ENCODE results near the gene XIST. TPM values are rescaled to one million over a fixed set of nuclear protein-coding genes. Genes with fewer than 3 reads are reported as not detected.
"Not testable (repeated sequence)": the region's sequence is repeated elsewhere in the genome, so short reads cannot be mapped to it uniquely, and the experiment has no call there.

The XIST gene
- polyA plus RNA-seq, 5 donors = 0.12 to 984 (median 600) TPM

GRCh38 chrX:73840120-73840924 is 12.2 kb downstream of the XIST start:
- DNase-seq = no peak

GRCh38 chrX:73839152-73839551 is 13.4 kb downstream of the XIST start:
- DNase-seq = no peak

GRCh38 chrX:73838123-73838522 is 14.4 kb downstream of the XIST start:
- no peak for DNase-seq

GRCh38 chrX:73836956-73837477 is 15.5 kb downstream of the XIST start:
- no peak for DNase-seq

GRCh38 chrX:73834219-73834618 is 18.3 kb downstream of the XIST start:
- no peak for DNase-seq

- DNase-seq = no peak
These were observed 20.2 kb downstream of the XIST start for GRCh38 chrX:73832319-73832718.

GRCh38 chrX:73831500-73831899 is 21.0 kb downstream of the XIST start:
- DNase-seq = no peak

- DNase-seq = no peak
These were observed 21.8 kb downstream of the XIST start for GRCh38 chrX:73830489-73831414.

- DNase-seq = no peak
These were observed 22.5 kb downstream of the XIST start for GRCh38 chrX:73829890-73830466.

GRCh38 chrX:73828080-73828720 is 24.3 kb downstream of the XIST start:
- no peak for DNase-seq

GRCh38 chrX:73827406-73827805 is 25.1 kb downstream of the XIST start:
- no peak for DNase-seq

GRCh38 chrX:73826996-73827395 is 25.5 kb downstream of the XIST start:
- no peak for DNase-seq

- no peak for DNase-seq
These were observed 26.9 kb downstream of the XIST start for GRCh38 chrX:73825569-73825968.

- DNase-seq = no peak
These were observed 29.0 kb downstream of the XIST start for GRCh38 chrX:73823473-73824004.

GRCh38 chrX:73822775-73823174 is 29.7 kb downstream of the XIST start:
- DNase-seq = no peak

GRCh38 chrX:73821921-73822559 is 30.5 kb downstream of the XIST start:
- no peak for DNase-seq

GRCh38 chrX:73819864-73820558 is 32.5 kb downstream of the XIST start:
- DNase-seq = not testable (repeated sequence)

- no peak for DNase-seq
These were observed 34.1 kb downstream of the XIST start for GRCh38 chrX:73818200-73819116.
